Measurements from ENCODE around the gene LYSMD4.

GRCh38 chr15:99708563-99708962 is 24.7 kb downstream of the LYSMD4 start:
- no peak for TF ChIP-seq TAF1 (IDR thresholded peaks at IDR 0.05; ENCODE audit: borderline replicate concordance, low read depth, low read length)
- TF ChIP-seq POLR2AphosphoS5 (IDR thresholded peaks at IDR 0.05; ENCODE audit: low read depth, low read length): no peak
- TF ChIP-seq POLR2A (IDR thresholded peaks at IDR 0.05; ENCODE audit: low read depth, low read length): no peak

Data from GM12892 (cell line).